Natural killer cell (primary cell): ENCODE data around the gene IFT74. TPM values are rescaled to one million over a fixed set of nuclear protein-coding genes. Genes with fewer than 3 reads are reported as not detected.

Source experiments
- ATAC-seq, 3 donors: fragments of 150-1000 bp in 2 of 3; fragments of 200-7000 bp in 1 of 3; cut with Tn5 transposase; 1 replicate in 1 of 3; 2 replicates in 2 of 3; pipeline ENCODE4 v1.10.0; 2021; ENCODE audit warnings: mild to moderate bottlenecking in 2 of 3, moderate library complexity in 2 of 3
- DNase-seq, 2 donors: peaks; one replicate each; pipeline versions ENCODE4 v3.0.0 to v3.0.0-alpha.2; 2013 to 2021; ENCODE audit warnings: mixed read lengths in 1 of 2
- H3K27ac ChIP-seq: one replicate; pipeline ENCODE4 v1.5.1; 2013; ENCODE audit warnings: mild to moderate bottlenecking, low read length
- H3K27me3 ChIP-seq: one replicate; pipeline ENCODE4 v1.6.1; 2013; ENCODE audit warnings: low read length; ENCODE audit not compliant: control insufficient read depth, insufficient read depth
- H3K36me3 ChIP-seq: one replicate; pipeline ENCODE4 v1.6.1; 2013; ENCODE audit warnings: low read length; ENCODE audit not compliant: control insufficient read depth, insufficient read depth
- H3K4me1 ChIP-seq: one replicate; pipeline ENCODE4 v1.6.1; 2013; ENCODE audit warnings: low read length; ENCODE audit not compliant: control insufficient read depth, insufficient read depth
- H3K4me3 ChIP-seq: one replicate; pipeline ENCODE4 v1.5.1; 2013; ENCODE audit warnings: low read length
- H3K9me3 ChIP-seq: one replicate; pipeline ENCODE4 v1.6.1; 2013; ENCODE audit warnings: low read length; ENCODE audit not compliant: control insufficient read depth, insufficient read depth
- H3K27ac Mint-ChIP-seq, 2 donors: one replicate each; pipeline ENCODE4 v1.8.0; 2022; ENCODE audit warnings: mild to moderate bottlenecking in 2 of 2, mixed read lengths in 2 of 2, moderate library complexity in 1 of 2
- H3K27me3 Mint-ChIP-seq, 2 donors: one replicate each; pipeline ENCODE4 v1.8.0; 2022; ENCODE audit warnings: low read depth in 2 of 2, mixed read lengths in 2 of 2
- H3K36me3 Mint-ChIP-seq: one replicate; pipeline ENCODE4 v1.8.0; 2022; ENCODE audit warnings: mixed read lengths
- H3K4me1 Mint-ChIP-seq, 2 donors: one replicate each; pipeline ENCODE4 v1.8.0; 2022; ENCODE audit warnings: mixed read lengths in 2 of 2
- H3K4me3 Mint-ChIP-seq: one replicate; pipeline ENCODE4 v1.8.0; 2022; ENCODE audit warnings: mild to moderate bottlenecking, moderate library complexity, mixed read lengths
- H3K9me3 Mint-ChIP-seq, 2 donors: one replicate each; pipeline ENCODE4 v1.8.0; 2022; ENCODE audit warnings: mixed read lengths in 2 of 2
- CTCF ChIP-seq: fragments of 200-600 bp; IDR thresholded peaks from one replicate; pipeline ENCODE4 v1.8.0; 2022; ENCODE audit warnings: antibody characterized with exemption
- WGBS: methylation state at CpG from one replicate; pipeline ENCODE4 v1.1.7; 2013; ENCODE audit warnings: missing lambda C conversion rate; ENCODE audit not compliant: insufficient coverage; 5-methylcytosine and 5-hydroxymethylcytosine counted together
- intact Hi-C: fragments of 100-400 bp; cut with micrococcal nuclease; formaldehyde crosslinking; loops from one replicate; pipeline ENCODE4 v1.14.2; 2022
- total RNA-seq, 4 donors: library from RNA; stranded (reverse); fragments of 120-200 nt in 1 of 4; gene quantifications; one replicate each; pipeline versions ENCODE4 v1.2.3 to v1.2.4, GENCODE V29; 2013 to 2022

Gene IFT74
- 1 to 10 TPM; 6.0 to 8.7 (median 7.0) TPM for total RNA-seq
- total RNA-seq (2013): 16.2 TPM

GRCh38 chr9:26955921-26956859 lies at the start of gene IFT74:
Gene IFT74, plus strand, starts transcription at chr9:26956412. Its CDS starts 5,556 bp downstream, at chr9:26961968.
- Histone ChIP-seq H3K36me3 (no peaks in the 10 kb centered on the region), H3K4me1 (peaks cover 11% of the 10 kb centered on the region), H3K4me3 (peak within 1 kb of the TSS; percentile 60), H3K9me3 (no peaks in the 10 kb centered on the region), H3K27me3 (no peaks in the 10 kb centered on the region), H3K27ac (peak within 1 kb of the TSS; percentile 71)
- H3K4me1 Mint-ChIP-seq: peaks cover 19 to 20% of the 10 kb centered on the region in 2 donors
- intact Hi-C loops: loop anchor here (1.0 to 2.0 kb wide), 2 partner anchors 9 to 63 kb away; partner anchors contain the start of genes CAAP1 and PLAA
- ATAC-seq (peak; percentile 99 to 100 (median 100)), DNase-seq (peak; percentile 90 to 98)
- TF ChIP-seq CTCF: no peak
- no peaks in the 10 kb centered on the region for H3K9me3 Mint-ChIP-seq
- no peaks in the 10 kb centered on the region for H3K36me3 Mint-ChIP-seq
- under 1% methylated on average over 52 of the region's 53 CpGs for WGBS
- peak within 1 kb of the TSS; percentile 87 for H3K4me3 Mint-ChIP-seq
- H3K27me3 Mint-ChIP-seq: no peaks in the 10 kb centered on the region
- H3K27ac Mint-ChIP-seq: peak within 1 kb of the TSS; percentile 84 to 89

GRCh38 chr9:26913138-26913668 lies 43.0 kb upstream of the IFT74 start:
- ATAC-seq (no peak), DNase-seq (no peak)
- TF ChIP-seq CTCF: no peak
- peaks cover 18% of the 10 kb centered on the region for H3K36me3 Mint-ChIP-seq
- 93% methylated on average over 2 of the region's 2 CpGs for WGBS
- H3K27ac Mint-ChIP-seq: no peak overlapping the region
- H3K27me3 Mint-ChIP-seq: no peaks in the 10 kb centered on the region
- no peaks in the 10 kb centered on the region for H3K9me3 Mint-ChIP-seq
- no peak overlapping the region for H3K4me3 Mint-ChIP-seq
- no peaks in the 10 kb centered on the region for H3K4me1 ChIP-seq
- H3K27ac ChIP-seq: no peak overlapping the region
- no peaks in the 10 kb centered on the region for H3K27me3 ChIP-seq
- H3K9me3 ChIP-seq: no peaks in the 10 kb centered on the region
- H3K4me1 Mint-ChIP-seq: no peaks in the 10 kb centered on the region
- intact Hi-C loops: no loop called here
- H3K36me3 ChIP-seq: peaks cover 35% of the 10 kb centered on the region
- H3K4me3 ChIP-seq: no peak overlapping the region

GRCh38 chr9:26919698-26920097 lies 36.5 kb upstream of the IFT74 start:
- DNase-seq: no peak
- Mint-ChIP-seq H3K36me3 (peaks cover 43% of the 10 kb centered on the region), H3K27ac (no peak overlapping the region), H3K4me3 (no peak overlapping the region), H3K9me3 (no peaks in the 10 kb centered on the region), H3K27me3 (no peaks in the 10 kb centered on the region), H3K4me1 (no peaks in the 10 kb centered on the region)
- Histone ChIP-seq H3K9me3 (no peaks in the 10 kb centered on the region), H3K4me3 (no peak overlapping the region), H3K27ac (no peak overlapping the region), H3K36me3 (peaks cover 84% of the 10 kb centered on the region), H3K4me1 (no peaks in the 10 kb centered on the region), H3K27me3 (no peaks in the 10 kb centered on the region)
- no peak for ATAC-seq
- intact Hi-C loops: no loop called here
- 94% methylated on average over 1 of the region's 1 CpG for WGBS
- TF ChIP-seq CTCF: no peak
